GM19238 (cell line): ENCODE measurements around the gene EFCAB14.
"Not testable (repeated sequence)": the region's sequence is repeated elsewhere in the genome, so short reads cannot be mapped to it uniquely, and the experiment has no call there.

Experiments
- DNase-seq: peaks from one replicate; pipeline ENCODE4 v3.0.0; 2011; ENCODE audit warnings: low spot score; ENCODE audit not compliant: insufficient read length

EFCAB14 gene

DNA sequence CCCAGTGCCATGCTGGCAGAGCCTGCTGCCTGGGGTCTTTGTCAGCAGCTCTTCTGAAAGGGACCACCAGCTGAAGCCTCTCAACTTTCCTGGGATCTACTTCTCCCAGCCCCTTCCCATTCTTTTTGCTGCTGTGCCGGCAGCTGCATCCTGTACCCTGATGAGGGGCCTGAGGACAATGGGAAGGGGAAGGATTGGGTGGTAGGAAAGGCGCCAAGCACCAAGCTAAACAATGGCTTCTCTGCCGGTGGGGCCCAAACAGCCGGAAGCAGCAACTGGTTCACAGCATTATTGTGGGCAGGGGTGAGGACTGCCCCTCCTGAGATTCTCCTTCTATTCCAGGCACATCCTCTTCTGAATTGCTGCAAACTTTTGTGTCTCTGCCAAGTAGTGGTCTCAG, 5.0 kb upstream of the EFCAB14 start:
- DNase-seq = no peak

DNA sequence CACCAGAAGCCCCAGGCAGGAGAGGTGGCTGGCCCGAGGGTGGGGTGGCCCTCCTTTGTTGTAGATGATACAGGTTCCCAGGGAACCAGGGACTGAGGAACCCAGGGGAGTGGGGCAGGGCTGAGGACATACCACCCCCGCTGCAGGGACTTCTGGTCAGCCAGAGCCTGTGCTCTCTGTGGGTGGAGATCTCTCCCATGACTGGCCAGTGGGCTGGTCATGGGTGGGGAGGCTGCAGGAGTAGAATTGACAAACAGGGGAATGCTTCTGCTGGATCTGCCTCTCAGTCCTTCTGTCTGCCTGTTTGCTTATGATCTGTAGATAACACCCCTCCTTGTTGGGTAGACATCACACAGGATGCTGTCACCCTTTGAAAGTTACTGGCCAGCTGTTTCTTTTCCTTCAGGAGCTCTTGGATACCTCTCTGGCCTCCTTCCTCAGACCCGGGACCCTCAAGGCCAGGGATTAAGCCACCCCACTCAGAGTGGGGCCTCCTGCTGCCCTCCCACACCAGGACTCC, 2.8 kb upstream of the EFCAB14 start:
- no peak for DNase-seq

DNA sequence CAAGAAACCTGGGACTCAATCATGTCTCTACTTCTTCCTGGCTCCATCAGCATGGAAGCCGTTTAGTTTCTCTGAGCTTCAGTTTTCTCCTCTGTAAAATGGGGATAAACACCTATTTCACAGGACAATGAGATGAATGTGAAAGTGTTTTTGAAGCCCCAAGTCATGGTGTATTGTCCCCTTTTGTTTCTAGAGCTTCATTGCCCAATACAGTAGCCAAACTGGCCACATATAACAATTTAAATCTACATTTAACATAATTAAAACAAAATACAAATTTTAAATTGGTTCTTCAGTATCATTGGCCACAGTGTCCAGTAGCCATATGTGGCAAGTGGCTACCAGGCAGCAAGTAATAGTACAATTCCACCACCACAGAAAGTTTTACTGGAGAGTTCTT, 2.3 kb upstream of the EFCAB14 start:
- DNase-seq = no peak

DNA sequence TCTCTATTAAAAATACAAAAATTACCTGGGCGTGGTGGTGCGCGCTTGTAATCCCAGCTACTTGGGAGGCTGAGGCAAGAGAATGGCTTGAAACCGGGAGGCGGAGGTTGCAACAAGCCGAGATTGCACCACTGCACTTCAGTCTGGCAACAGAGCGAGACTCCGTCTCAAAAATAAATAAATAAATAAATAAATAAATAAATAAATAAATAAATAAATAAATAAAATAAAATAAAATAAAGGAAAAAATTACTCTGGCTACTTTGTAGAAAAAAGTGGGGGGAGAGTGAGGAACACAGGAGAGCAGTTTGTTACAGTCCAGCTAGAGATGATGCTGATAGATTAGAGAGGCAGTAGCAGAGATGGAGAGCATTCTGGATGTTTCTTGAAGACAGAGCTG, 1.4 kb upstream of the EFCAB14 start:
- DNase-seq = not testable (repeated sequence)

DNA sequence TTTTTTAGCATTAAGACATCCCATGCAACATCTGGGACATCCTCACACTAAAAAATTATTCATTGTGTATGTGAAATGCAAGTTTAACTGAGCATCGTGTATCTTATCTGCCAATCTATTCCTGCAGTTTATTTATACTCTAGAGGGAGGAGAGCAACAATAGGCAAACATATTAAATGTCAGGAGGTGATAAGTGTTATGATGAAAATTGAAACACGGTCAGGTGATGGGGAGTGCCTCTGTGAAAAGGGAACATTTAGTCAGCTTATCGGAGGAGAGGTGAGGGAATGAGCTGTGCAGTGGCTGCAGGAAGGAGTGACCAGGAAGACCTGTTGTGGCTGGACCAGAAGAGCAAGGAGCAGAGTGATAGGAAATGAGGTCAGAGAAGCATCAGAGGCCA, 775 bp upstream of the EFCAB14 start:
- DNase-seq = no peak

DNA sequence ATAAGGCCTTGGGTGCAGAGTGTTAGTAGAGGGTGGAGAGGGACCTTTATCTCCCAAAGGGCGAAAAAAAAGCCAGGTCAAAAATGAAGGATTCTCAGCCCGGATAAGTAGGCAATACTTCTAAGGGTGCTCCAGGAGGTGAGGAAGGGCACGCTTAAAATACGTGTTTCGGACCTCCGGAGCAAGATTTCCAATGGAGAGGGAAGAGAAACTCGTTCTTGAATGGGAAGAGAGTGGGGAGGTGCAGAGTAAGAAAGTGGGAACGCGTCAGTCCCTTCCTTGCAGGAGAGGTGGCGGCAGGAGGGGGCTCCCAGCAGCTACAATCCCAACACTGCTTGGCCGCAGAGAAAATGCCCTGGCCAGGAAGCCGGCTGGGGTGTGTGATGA, 581 bp downstream of the EFCAB14 start:
- DNase-seq = no peak

DNA sequence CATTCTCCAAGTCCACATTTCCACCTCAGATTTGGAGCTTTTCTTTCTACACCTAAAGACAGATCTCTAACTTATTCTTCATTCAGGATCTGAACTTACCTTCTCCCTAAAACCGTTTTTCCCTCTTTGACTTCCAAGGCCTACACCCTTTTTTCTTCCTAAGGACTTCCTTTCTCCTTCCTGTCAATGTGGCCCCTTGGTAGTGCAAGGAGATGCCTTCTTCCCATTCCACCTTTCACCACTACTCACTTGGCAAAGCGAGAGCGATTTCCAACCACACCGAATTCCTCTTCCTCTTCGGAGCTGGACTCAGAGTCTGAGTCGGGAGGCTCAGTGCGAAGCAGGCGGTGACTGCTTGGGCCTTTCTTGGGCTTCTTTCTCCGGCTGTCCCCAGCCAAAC, 1.3 kb downstream of the EFCAB14 start:
- DNase-seq = no peak

DNA sequence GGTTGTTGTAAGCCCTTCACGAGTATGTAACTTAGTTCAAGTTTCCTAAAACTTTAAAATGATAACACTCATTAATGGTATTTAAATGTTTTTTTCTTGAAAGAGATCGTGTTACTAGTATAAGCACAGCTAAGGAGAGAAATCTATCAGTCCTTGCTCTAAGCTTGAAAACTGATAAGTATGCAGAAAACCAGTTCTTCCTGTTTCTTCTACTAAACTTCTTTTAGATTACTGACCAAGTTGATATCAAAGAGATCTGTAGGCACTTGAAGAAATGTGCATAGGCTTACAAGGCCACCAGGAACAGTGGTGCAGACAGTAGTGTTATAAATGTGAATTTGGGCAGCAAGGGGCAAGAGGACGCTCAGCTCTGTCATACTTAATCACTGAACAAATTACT, 3.9 kb downstream of the EFCAB14 start:
- no peak for DNase-seq

DNA sequence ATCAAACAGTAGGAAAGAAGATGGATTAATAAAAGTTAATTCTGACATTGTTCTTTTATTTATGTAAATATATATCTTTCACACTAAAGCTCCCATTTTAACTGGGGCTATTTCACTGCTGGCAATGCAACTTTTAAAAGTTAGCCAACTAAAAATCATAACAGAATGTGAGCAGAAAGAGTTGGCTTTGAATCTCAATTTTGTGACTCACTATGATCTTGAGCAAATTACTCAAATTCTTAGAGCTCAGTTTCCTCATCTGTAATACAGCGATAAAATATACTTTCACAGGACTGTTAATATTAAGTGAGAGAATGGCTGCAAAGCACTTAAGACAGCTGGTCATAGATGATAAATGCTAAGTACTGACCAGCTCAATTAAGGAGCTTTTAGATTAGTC, 10.8 kb downstream of the EFCAB14 start:
- DNase-seq = no peak

DNA sequence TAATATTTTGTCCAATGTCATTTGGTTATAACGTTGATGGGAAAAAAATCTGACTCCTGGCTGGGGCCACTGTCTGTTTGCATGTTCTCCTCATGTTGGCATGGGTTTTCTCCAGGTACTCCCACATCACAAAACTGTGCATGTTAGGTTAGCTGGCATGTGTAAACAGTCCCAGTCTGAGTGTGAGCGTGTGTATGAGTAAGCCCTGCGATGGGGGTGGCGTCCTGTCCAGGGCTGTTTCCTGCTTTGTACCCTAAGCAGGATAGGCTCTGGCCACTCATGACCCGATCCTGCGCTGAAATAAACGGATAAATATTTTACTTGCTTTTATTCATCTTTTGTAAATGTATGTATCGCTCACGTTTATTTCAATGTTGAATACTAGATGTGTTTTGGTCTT, 13.5 kb downstream of the EFCAB14 start:
- no peak for DNase-seq

DNA sequence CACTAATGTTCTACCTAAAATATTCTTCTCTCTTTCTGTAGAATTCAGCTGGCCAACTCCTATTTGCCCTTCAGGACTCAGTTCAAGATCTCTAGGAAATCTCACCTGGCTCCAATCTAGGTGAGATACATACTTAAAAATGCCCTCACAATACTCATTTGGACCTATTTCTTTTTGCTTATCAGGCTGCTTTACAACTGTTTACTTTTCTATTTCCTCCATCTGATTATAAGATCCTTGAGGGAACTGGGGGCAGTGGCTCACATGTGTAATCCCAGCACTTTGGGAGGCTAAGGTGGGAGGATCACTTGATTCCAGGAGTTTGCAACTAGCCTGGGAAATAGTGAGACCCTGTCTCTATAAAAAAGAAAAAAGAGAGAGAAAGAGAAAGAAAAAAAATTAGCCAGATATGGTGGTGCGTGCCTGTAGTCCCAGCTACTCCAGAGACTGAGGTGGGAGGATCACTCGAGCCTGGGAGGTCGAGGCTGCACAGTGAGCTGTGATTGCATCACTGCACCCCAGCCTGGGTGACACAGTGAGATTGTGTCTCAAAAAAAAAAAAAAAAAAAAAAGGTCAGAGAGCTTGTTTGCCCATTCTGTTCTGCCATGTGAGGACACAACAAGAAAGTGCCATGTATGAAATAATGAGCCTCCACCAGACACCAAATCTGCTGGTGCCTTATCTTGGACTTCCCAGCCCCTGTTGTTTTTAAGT, 14.8 kb downstream of the EFCAB14 start:
- DNase-seq = no peak

DNA sequence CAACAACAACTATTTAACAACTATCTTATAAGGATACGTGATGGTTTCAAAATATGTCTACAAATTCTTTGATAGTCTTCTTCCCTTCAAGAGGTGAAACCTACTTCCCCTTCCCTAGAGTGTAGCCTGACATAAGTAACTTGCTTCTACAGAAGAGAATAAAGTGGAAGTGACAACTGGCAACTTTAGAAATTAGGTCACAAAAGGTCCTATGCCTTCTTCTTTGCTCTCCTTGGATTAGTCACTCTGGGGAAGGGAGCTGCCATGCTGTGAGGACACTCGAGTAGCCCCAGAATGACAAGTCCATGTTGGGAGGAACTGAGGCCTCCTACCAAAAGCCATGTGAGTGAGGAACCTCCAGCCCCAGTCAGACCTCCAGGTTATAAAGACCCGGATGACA, 19.2 kb downstream of the EFCAB14 start:
- DNase-seq = no peak

DNA sequence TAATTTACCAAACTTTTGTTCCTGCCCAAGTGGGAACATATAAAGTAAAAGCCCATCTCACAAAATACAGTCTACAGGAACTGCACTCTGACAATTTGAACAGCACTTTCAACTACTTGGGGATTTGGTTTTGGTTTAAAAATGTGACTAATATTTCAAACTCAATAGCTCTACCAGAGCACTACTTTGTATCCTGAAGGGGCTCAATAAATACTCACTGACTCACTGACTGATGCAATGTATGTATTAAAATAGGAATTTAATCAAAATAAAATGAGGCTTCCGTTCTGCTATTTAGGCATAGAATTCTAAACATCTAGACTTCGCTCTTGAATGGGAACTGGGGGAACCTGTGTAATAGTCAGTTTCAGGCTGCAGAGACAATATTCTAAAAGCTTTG, 21.9 kb downstream of the EFCAB14 start:
- DNase-seq = no peak

DNA sequence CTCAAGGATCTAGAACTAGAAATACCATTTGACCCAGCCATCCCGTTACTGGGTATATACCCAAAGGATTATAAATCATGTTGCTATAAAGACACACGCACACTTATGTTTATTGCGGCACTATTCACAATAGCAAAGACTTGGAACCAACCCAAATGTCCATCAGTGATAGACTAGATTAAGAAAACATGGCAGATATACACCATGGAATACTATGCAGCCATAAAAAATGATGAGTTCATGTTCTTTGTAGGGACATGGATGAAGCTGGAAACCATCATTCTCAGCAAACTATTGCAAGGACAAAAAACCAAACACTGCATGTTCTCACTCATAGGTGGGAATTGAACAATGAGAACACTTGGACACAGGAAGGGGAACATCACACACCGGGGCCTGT, 24.2 kb downstream of the EFCAB14 start:
- not testable (repeated sequence) for DNase-seq

DNA sequence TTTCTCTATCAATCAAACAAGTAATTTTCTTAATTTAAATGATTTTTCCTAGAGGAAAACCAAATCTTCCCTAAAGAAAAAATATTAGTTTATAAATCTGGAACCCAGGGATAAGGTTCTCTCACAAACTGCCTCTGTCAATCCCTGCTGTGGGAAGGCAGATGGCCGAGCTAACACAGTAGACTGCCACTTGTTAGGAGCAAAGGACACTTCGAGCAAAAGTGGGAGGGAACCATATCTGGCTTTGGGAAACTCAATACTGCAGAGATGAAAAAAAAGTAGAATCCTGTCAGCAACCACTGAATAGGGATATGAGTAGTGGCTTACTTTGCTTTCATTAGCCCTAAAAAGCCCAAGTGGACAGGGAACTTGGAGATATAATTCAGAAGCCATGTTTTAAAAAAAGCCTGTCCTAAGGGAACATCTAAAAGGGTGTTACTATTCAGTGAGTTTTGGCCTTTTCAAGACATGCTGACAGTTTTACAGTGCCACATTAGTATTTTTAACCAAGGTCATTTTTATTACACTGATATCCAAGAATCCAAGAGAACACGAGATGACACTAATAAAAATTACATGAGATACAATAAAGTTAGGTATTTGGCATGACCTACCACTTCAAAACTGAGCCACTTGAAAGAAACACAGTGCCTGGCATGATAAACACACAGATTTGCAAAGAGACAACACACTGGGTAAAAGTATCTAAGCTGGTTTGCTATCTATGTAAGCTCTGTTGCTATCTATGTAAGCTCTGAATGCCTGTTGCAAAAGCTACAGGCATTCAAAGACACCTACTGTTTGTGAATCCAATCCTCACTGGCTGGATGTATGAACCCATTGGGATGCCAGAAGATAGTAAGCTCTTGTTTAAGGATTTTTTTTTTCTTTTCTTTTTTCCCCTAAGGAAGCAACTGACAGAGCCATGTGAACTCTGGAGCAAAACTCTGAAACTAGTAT, 25.8 kb downstream of the EFCAB14 start:
- no peak for DNase-seq

DNA sequence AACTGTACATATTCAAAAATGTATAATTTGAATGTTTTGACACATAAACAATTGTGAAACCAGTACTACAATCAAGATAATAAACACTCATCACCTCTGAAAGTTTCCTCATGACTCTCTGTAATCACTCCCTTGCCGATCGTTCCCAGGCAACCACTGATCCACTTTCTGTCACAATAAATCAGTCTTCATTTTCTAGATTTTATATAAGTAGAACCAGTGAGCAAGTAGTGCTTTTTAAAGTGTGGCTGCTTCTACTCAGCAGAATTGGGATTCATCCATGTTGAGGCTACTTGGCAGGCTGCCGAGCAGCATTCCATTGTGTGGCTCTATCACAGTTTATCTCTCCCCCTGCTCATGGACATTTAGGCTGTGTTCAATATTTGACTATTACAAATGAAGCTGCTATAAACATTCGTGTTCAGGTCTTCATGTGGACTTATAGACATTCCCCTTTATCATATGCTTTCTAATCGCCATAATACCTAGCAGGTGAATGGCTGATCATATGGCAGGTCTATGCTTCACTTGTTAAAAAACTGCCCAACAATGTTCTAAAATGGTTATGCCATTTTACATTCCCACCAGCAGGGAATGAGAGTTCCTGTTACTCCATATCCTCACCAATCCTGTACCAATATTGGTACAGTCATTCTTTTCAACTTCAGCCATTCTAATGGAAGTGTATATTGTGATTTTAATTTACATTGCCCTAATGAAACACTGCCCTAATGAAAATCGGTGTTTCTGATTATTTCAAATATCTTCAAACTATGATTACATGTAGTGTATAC, 26.7 kb downstream of the EFCAB14 start:
- DNase-seq = no peak

DNA sequence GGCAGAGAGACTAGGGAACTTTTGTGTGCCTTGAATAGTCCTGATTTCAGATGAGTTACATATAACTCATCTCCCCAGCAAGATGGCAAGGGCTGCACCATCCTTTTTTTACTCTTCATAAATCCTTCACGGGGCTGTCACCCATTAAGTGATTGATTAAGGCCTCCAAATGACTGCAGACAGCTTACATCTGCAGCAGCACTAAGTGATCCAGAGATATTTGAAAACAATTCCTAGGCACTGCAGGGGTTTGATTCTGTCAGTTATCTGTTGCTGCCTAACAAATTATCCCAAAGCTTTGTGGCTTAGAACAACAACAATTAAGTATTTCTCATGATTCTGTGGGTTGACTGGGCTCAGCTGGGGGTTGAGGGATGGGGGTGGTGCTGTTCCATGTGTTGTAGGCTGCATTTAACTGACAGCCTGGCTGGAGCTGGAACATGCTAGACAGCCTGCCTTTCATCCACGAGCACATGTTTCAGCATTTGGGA, 27.9 kb downstream of the EFCAB14 start:
- DNase-seq = no peak

DNA sequence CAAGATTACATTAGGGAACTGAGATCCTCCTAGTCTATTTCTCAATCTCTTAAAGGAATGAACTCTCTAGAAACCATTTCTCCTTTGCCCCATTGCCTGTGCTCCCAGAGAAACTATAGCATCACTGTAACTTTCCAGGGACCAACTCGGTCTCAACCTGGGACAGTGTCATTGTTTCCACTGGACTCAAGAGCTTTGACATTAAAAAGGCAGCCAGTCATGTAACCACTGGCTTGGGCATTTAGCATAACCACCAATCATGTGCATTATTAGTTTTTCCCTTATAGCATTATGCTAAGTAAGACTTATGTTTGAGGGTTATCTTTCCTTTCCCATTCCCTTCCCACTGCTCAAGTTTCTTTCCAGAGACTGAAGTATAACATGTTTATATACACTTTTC, 29.0 kb downstream of the EFCAB14 start:
- no peak for DNase-seq

DNA sequence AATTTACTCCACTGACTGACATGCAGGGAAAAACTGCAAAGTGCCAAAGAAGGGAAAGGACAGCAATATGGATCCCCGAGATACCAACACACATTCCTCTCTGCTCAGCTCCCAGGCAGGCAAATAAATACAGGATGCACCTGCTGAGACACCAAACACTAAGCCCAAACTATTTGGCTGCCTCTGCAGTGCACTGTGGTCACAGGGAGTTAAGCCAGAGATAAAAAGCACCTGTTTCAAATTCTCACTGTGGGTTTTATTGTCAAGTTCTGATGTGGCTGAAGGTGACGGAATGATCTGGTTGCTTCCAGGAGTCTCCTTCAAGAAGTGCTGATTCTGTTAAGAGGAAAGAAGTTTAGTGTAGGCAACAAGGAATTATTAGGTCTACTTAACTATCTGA, 29.6 kb downstream of the EFCAB14 start:
- no peak for DNase-seq

DNA sequence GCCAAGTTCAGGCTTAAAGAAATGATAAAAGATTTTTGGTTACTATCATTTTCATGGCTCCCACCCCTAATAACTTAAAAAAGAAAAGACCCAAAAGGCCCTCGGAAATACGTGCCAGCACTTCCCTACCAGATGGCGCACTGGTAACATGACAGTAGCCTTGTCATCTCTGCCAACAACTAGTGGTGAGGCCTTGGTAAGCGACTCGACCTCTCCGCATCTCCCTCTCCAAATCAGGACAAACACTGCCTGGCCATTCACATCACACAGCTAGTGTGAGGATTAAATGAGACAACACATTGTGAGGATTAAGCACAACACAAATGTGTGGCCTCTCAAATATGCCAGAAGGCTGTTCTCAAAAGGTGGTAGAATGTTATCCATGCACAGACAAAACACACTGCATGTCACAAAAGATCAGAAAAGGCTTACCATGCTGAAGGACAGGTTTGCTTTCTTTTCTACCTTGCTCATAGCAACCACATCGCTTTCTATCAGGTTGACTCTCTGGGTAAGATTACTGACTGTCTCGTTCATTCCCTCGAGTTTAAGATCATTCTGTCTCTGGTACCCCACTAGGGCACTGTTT, 30.9 kb downstream of the EFCAB14 start:
- DNase-seq = no peak

DNA sequence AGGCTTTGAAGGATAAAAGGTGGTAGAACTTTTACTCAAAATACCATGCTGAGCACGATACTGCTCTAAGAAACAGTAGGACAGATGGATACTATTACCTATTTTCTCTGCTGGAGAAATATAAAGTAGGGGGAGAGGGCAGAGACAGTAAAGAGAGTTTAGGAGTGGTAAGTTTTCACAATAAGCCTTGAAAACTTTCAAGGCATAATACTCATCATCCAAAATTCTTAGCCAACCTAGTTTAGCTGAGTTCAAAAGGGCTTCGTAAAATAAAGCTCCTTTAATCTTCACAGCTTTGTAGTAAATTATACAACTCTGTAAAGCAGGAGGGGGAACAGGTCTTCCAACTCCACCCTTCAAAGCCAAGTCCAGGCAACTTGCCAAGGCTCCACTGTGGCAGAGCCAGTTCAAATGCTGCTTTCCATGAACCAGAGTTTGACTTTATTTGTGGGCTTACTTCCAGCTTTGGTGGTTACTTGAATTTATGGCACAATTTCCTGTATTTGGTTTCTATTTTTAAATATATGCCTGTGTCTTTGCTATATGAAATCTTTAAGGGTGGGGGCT, 31.7 kb downstream of the EFCAB14 start:
- DNase-seq = no peak
